Duodenal mucosa (tissue), 2 donors: Measurements from ENCODE around the gene CHD6.

Experiments used
- H3K27ac ChIP-seq: one replicate; pipeline ENCODE4 v1.7.0; 2013; ENCODE audit warnings: low read depth, low read length
- H3K27me3 ChIP-seq, 2 donors: one replicate each; pipeline ENCODE4 v1.7.0; 2013; ENCODE audit warnings: low read length in 2 of 2, control low read depth in 1 of 2; ENCODE audit not compliant: insufficient read depth in 2 of 2, control insufficient read depth in 1 of 2
- H3K36me3 ChIP-seq, 2 donors: one replicate each; pipeline ENCODE4 v1.7.0; 2013; ENCODE audit warnings: low read length in 2 of 2, control low read depth in 1 of 2; ENCODE audit not compliant: insufficient read depth in 2 of 2, control insufficient read depth in 1 of 2
- H3K4me1 ChIP-seq, 2 donors: one replicate each; pipeline ENCODE4 v1.7.0; 2013; ENCODE audit warnings: low read length in 2 of 2, control low read depth in 1 of 2; ENCODE audit not compliant: insufficient read depth in 2 of 2, control insufficient read depth in 1 of 2
- H3K4me3 ChIP-seq, 2 donors: one replicate each; pipeline ENCODE4 v1.7.0; 2013; ENCODE audit warnings: low read length in 2 of 2, low read depth in 1 of 2
- H3K9ac ChIP-seq, 2 donors: one replicate each; pipeline ENCODE4 v1.7.0; 2013; ENCODE audit warnings: low read length in 2 of 2, low read depth in 1 of 2
- H3K9me3 ChIP-seq, 2 donors: one replicate each; pipeline ENCODE4 v1.7.0; 2013; ENCODE audit warnings: low read length in 2 of 2, control low read depth in 1 of 2; ENCODE audit not compliant: control insufficient read depth in 1 of 2

The CHD6 gene

GRCh38 chr20:41639630-41640029 is 21.5 kb upstream of the CHD6 start:
- Histone ChIP-seq H3K36me3 (no peaks in the 10 kb centered on the region), H3K27me3 (no peaks in the 10 kb centered on the region), H3K9ac (no peak overlapping the region), H3K27ac (no peak overlapping the region), H3K9me3 (no peaks in the 10 kb centered on the region), H3K4me3 (no peak overlapping the region), H3K4me1 (peaks cover 4 to 11% of the 10 kb centered on the region in 2 donors)

GRCh38 chr20:41638456-41638855 is 20.3 kb upstream of the CHD6 start:
- no peak overlapping the region for H3K4me3 ChIP-seq
- H3K4me1 ChIP-seq = peaks cover 0 to 4% of the 10 kb centered on the region in 2 donors
- H3K9ac ChIP-seq = no peak overlapping the region
- no peak overlapping the region for H3K27ac ChIP-seq
- H3K36me3 ChIP-seq = no peaks in the 10 kb centered on the region
- no peaks in the 10 kb centered on the region for H3K27me3 ChIP-seq
- no peaks in the 10 kb centered on the region for H3K9me3 ChIP-seq

GRCh38 chr20:41635158-41635557 is 17.0 kb upstream of the CHD6 start:
- Histone ChIP-seq H3K36me3 (no peaks in the 10 kb centered on the region), H3K27ac (no peak overlapping the region), H3K27me3 (no peaks in the 10 kb centered on the region), H3K4me3 (no peak overlapping the region), H3K4me1 (peaks cover 0 to 8% of the 10 kb centered on the region in 2 donors), H3K9me3 (no peaks in the 10 kb centered on the region), H3K9ac (no peak overlapping the region)

GRCh38 chr20:41632896-41633295 is 14.7 kb upstream of the CHD6 start:
- peaks cover 0 to 8% of the 10 kb centered on the region in 2 donors for H3K4me1 ChIP-seq
- H3K9ac ChIP-seq = no peak overlapping the region
- H3K36me3 ChIP-seq = no peaks in the 10 kb centered on the region
- H3K27ac ChIP-seq = no peak overlapping the region
- no peak overlapping the region for H3K4me3 ChIP-seq
- no peaks in the 10 kb centered on the region for H3K9me3 ChIP-seq
- no peaks in the 10 kb centered on the region for H3K27me3 ChIP-seq

GRCh38 chr20:41631826-41632225 is 13.6 kb upstream of the CHD6 start:
- H3K36me3 ChIP-seq = no peaks in the 10 kb centered on the region
- H3K9ac ChIP-seq = no peak overlapping the region
- H3K4me1 ChIP-seq = peaks cover 0 to 8% of the 10 kb centered on the region in 2 donors
- no peaks in the 10 kb centered on the region for H3K27me3 ChIP-seq
- no peak overlapping the region for H3K4me3 ChIP-seq
- no peak overlapping the region for H3K27ac ChIP-seq
- no peaks in the 10 kb centered on the region for H3K9me3 ChIP-seq

GRCh38 chr20:41630846-41631245 is 12.7 kb upstream of the CHD6 start:
- Histone ChIP-seq H3K9ac (no peak overlapping the region), H3K4me3 (no peak overlapping the region), H3K36me3 (no peaks in the 10 kb centered on the region), H3K4me1 (peaks cover 0 to 8% of the 10 kb centered on the region in 2 donors), H3K9me3 (no peaks in the 10 kb centered on the region), H3K27me3 (no peaks in the 10 kb centered on the region), H3K27ac (no peak overlapping the region)

- Histone ChIP-seq H3K36me3 (no peaks in the 10 kb centered on the region), H3K27me3 (no peaks in the 10 kb centered on the region), H3K4me1 (peaks cover 0 to 8% of the 10 kb centered on the region in 2 donors), H3K9me3 (no peaks in the 10 kb centered on the region), H3K4me3 (no peak overlapping the region), H3K9ac (no peak overlapping the region), H3K27ac (no peak overlapping the region)
Observed at GRCh38 chr20:41627611-41628244, 9.6 kb upstream of the CHD6 start.

GRCh38 chr20:41627001-41627495 is 8.9 kb upstream of the CHD6 start:
- Histone ChIP-seq H3K9ac (no peak overlapping the region), H3K36me3 (no peaks in the 10 kb centered on the region), H3K27ac (no peak overlapping the region), H3K9me3 (no peaks in the 10 kb centered on the region), H3K4me1 (peaks cover 0 to 8% of the 10 kb centered on the region in 2 donors), H3K4me3 (no peak overlapping the region), H3K27me3 (no peaks in the 10 kb centered on the region)

GRCh38 chr20:41623625-41624375 is 5.6 kb upstream of the CHD6 start:
- Histone ChIP-seq H3K4me3 (no peak overlapping the region), H3K27me3 (no peaks in the 10 kb centered on the region), H3K9ac (no peak overlapping the region), H3K27ac (no peak overlapping the region), H3K4me1 (no peaks in the 10 kb centered on the region), H3K9me3 (no peaks in the 10 kb centered on the region), H3K36me3 (no peaks in the 10 kb centered on the region)

GRCh38 chr20:41622584-41622983 is 4.4 kb upstream of the CHD6 start:
- H3K9me3 ChIP-seq = no peaks in the 10 kb centered on the region
- no peak overlapping the region for H3K4me3 ChIP-seq

More at GRCh38 chr20:41622584-41622983, 4.4 kb upstream of the CHD6 start:
- H3K27me3 ChIP-seq = no peaks in the 10 kb centered on the region
- no peak overlapping the region for H3K27ac ChIP-seq
- no peaks in the 10 kb centered on the region for H3K36me3 ChIP-seq
- no peaks in the 10 kb centered on the region for H3K4me1 ChIP-seq
- H3K9ac ChIP-seq = no peak overlapping the region
